Tibial nerve (tissue), 4 donors: ENCODE data around the gene SMAD7. TPM values are rescaled to one million over a fixed set of nuclear protein-coding genes. Genes with fewer than 3 reads are reported as not detected.

Source experiments
- DNase-seq, 2 donors: peaks; one replicate each; pipeline ENCODE4 v3.0.0-alpha.2; 2019; ENCODE audit warnings: low spot score in 2 of 2
- H3K27ac ChIP-seq, 4 donors: fragments of 200-600 bp; sonication (generic) in 3 of 4; one replicate each; pipeline ENCODE4 v1.5.1; 2017 to 2019; ENCODE audit warnings: mild to moderate bottlenecking in 1 of 4
- H3K27me3 ChIP-seq, 2 donors: fragments of 200-600 bp; sonication (generic) in 1 of 2; one replicate each; pipeline versions ENCODE4 v1.5.1 to v1.6.0; 2017 to 2019
- H3K36me3 ChIP-seq, 3 donors: fragments of 200-600 bp; sonication (generic); one replicate each; pipeline ENCODE4 v1.5.1; 2018 to 2019
- H3K4me1 ChIP-seq, 4 donors: fragments of 200-600 bp; sonication (generic) in 3 of 4; one replicate each; pipeline ENCODE4 v1.5.1; 2017 to 2019
- H3K4me3 ChIP-seq, 4 donors: fragments of 200-600 bp; sonication (generic) in 3 of 4; one replicate each; pipeline ENCODE4 v1.5.1; 2017 to 2019; ENCODE audit warnings: mild to moderate bottlenecking in 1 of 4, moderate library complexity in 1 of 4
- H3K9me3 ChIP-seq, 4 donors: fragments of 200-600 bp; sonication (generic) in 3 of 4; one replicate each; pipeline ENCODE4 v1.5.1; 2017 to 2019
- CTCF ChIP-seq, 5 experiments: fragments of 200-600 bp in 3 of 5; fragments of 450-650 bp in 2 of 5; sonication (generic) in 3 of 5; IDR thresholded peaks; one replicate each; pipeline ENCODE4 v1.5.1; 2016 to 2019; ENCODE audit warnings: antibody characterized with exemption in 5 of 5, mild to moderate bottlenecking in 3 of 5, moderate library complexity in 2 of 5
- EP300 ChIP-seq, 2 donors: sonication (generic); formaldehyde crosslinking; IDR thresholded peaks; one replicate each; pipeline ENCODE4 v1.6.1; 2017; ENCODE audit warnings: antibody characterized with exemption in 2 of 2, mild to moderate bottlenecking in 1 of 2
- POLR2A ChIP-seq, 2 donors: fragments of 450-650 bp; IDR thresholded peaks; one replicate each; pipeline ENCODE4 v1.6.1; 2017; ENCODE audit warnings: antibody characterized with exemption in 2 of 2, mild to moderate bottlenecking in 2 of 2, moderate library complexity in 2 of 2
- WGBS, 2 donors: methylation state at CpG; one replicate each; pipeline ENCODE4 v1.1.5; 2018; 5-methylcytosine and 5-hydroxymethylcytosine counted together
- total RNA-seq, 4 donors: library from RNA; depleted of rRNA; stranded (reverse); fragments of >200 nt; gene quantifications; one replicate each; pipeline ENCODE4 v1.1.0, GENCODE V29; 2016

SMAD7 gene
- total RNA-seq, 4 donors from 2014 or later: 34.3 to 56.8 (median 35.6) TPM

DNA sequence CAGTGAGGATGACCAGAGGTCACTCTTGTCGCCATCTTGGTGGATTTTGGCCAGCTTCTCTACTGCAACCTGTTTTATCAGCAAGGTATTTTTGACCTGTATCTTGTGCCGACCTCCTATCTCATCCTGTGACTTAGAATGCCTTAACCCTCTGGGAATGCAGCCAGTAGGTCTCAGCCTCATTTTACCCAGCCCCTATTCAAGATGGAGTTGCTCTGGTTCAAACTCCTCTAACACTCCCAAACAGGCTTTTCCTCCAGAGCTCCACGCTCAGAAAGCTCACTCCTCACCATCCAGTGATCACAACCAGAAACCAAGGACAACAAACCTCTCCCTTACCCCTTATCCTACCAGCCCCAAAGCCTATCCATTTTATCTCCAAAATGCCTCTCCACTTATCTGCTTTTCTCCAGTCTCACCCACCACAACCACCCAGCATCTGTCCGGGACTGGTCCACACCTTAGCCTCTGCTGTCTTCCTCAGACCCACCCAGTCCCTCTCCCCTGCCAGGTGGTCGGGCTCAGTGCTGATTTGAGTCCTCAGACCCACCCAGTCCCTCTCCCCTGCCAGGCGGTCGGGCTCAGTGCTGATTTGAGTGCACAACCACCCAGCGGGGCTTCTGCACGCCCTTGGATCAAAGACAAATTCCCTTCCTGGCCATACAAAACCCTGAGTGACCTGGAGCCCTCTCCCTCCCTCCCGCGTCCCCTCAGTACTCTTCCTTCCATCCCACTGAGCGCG, 11.7 kb upstream of the SMAD7 start:
- no peak for TF ChIP-seq CTCF (IDR thresholded peaks at IDR 0.05)
- TF ChIP-seq EP300 (IDR thresholded peaks at IDR 0.05): no peak
- TF ChIP-seq POLR2A (IDR thresholded peaks at IDR 0.05): no peak
- H3K36me3 ChIP-seq: no peaks in the 10 kb centered on the region
- DNase-seq: no peak
- H3K9me3 ChIP-seq: no peaks in the 10 kb centered on the region
- no peaks in the 10 kb centered on the region for H3K27me3 ChIP-seq
- H3K4me1 ChIP-seq: peaks cover 0 to 23% (median 0%) of the 10 kb centered on the region in 4 donors
- peak overlapping the region in 2 of 4 donors; percentile 24 to 29 for H3K27ac ChIP-seq
- H3K4me3 ChIP-seq: no peak overlapping the region
- WGBS, 2 donors: 68 to 74% methylated on average over 13 of the region's 13 CpGs

DNA sequence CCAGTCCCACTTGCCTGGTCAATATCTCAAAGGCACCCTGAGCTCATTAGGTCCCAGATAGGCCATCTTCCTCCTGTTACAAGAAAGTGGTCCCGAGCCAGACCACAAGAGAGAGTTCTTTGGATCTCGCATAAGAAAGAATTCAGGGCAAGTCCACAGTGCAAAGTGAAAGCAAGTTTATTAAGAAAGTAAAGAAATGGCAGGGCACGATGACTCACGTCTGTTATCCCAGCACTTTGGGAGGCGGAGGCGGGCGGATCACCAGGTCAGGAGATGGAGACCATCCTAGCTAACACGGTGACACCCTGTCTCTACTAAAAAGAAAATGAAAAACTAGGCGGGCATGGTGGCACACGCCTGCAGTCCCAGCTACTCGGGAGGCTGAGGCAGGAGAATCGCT, 10.8 kb upstream of the SMAD7 start:
- 87 to 89% methylated on average over 12 of the region's 12 CpGs for WGBS, 2 donors
- no peak overlapping the region for H3K27ac ChIP-seq
- H3K4me3 ChIP-seq: no peak overlapping the region

GRCh38 chr18:48959921-48960920, 9.5 kb upstream of the SMAD7 start:
- no peak overlapping the region for H3K4me3 ChIP-seq
- no peak for DNase-seq
- H3K4me1 ChIP-seq: peaks cover 0 to 45% (median 14%) of the 10 kb centered on the region in 4 donors
- no peak for TF ChIP-seq POLR2A (IDR thresholded peaks at IDR 0.05)
- TF ChIP-seq EP300 (IDR thresholded peaks at IDR 0.05): no peak
- TF ChIP-seq CTCF (IDR thresholded peaks at IDR 0.05): no peak
- H3K36me3 ChIP-seq: no peaks in the 10 kb centered on the region
- 73 to 76% methylated on average over 17 of the region's 17 CpGs for WGBS, 2 donors
- no peaks in the 10 kb centered on the region for H3K9me3 ChIP-seq
- H3K27ac ChIP-seq: peak overlapping the region in 1 of 4 donors; percentile 63
- H3K27me3 ChIP-seq: no peaks in the 10 kb centered on the region

More for the DNA sequence above, 10.8 kb upstream of the SMAD7 start:
- no peak for DNase-seq
- H3K4me1 ChIP-seq: peaks cover 0 to 32% (median 3%) of the 10 kb centered on the region in 4 donors
- no peaks in the 10 kb centered on the region for H3K9me3 ChIP-seq
- TF ChIP-seq POLR2A (IDR thresholded peaks at IDR 0.05) (no peak), EP300 (IDR thresholded peaks at IDR 0.05) (no peak), CTCF (IDR thresholded peaks at IDR 0.05) (no peak)
- H3K36me3 ChIP-seq: no peaks in the 10 kb centered on the region
- H3K27me3 ChIP-seq: no peaks in the 10 kb centered on the region

DNA sequence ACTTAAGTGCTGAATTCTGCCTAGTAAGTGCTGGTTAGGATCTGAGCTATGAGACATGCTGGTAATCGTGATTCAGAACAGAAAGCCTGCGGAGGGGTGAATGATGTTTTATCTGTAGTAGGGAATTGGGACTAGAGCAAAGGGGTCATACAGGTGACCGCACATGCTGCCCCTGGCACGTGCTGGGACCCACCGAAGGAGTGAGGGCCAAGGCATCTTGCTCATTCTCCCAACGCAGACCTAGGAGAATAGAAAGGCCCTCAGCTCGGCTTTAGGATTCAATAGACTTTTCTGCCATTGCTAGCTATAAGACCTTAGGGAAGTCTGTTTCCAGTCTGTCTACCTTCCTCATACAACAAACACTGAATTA, 8.8 kb upstream of the SMAD7 start:
- TF ChIP-seq EP300 (IDR thresholded peaks at IDR 0.05): no peak
- no peak for TF ChIP-seq POLR2A (IDR thresholded peaks at IDR 0.05)
- no peak for TF ChIP-seq CTCF (IDR thresholded peaks at IDR 0.05)
- WGBS, 2 donors: 83 to 89% methylated on average over 7 of the region's 7 CpGs
- H3K4me1 ChIP-seq: peaks cover 0 to 52% (median 17%) of the 10 kb centered on the region in 4 donors

More for the DNA sequence above, 8.8 kb upstream of the SMAD7 start:
- H3K9me3 ChIP-seq: no peaks in the 10 kb centered on the region
- H3K27ac ChIP-seq: no peak overlapping the region
- no peak for DNase-seq
- no peaks in the 10 kb centered on the region for H3K36me3 ChIP-seq
- H3K4me3 ChIP-seq: no peak overlapping the region
- H3K27me3 ChIP-seq: no peaks in the 10 kb centered on the region
